Measurements from ENCODE around the gene ZNF562.
A peak's percentile ranks its signal among the peaks of the same experiment; 100 is the strongest.

The ZNF562 gene

GRCh38 chr19:9674663-9675357 lies at the start of gene ZNF562:
Gene ZNF562 (minus strand): TSS chr19:9675100. CDS start chr19:9660744, 14,356 bp downstream.
- DNase-seq (ENCODE audit: low read depth), result peak; percentile 91
- TF ChIP-seq CTCF (IDR thresholded peaks at IDR 0.05; ENCODE audit: low read length, missing control alignments), result no peak
- H3K4me3 ChIP-seq (replicated peaks; ENCODE audit: low read depth, low read length), result peak within 1 kb of the TSS; percentile 89

GRCh38 chr19:9724157-9724556 lies 49.3 kb upstream of the ZNF562 start:
- DNase-seq (ENCODE audit: low read depth), result no peak
- H3K4me3 ChIP-seq (replicated peaks; ENCODE audit: low read depth, low read length), result no peak overlapping the region
- no peak for TF ChIP-seq CTCF (IDR thresholded peaks at IDR 0.05; ENCODE audit: low read length, missing control alignments)

GRCh38 chr19:9721861-9722260 lies 47.0 kb upstream of the ZNF562 start:
- no peak for TF ChIP-seq CTCF (IDR thresholded peaks at IDR 0.05; ENCODE audit: low read length, missing control alignments)
- H3K4me3 ChIP-seq (replicated peaks; ENCODE audit: low read depth, low read length), result no peak overlapping the region
- DNase-seq (ENCODE audit: low read depth), result no peak

GRCh38 chr19:9720541-9720940 lies 45.6 kb upstream of the ZNF562 start:
- no peak for TF ChIP-seq CTCF (IDR thresholded peaks at IDR 0.05; ENCODE audit: low read length, missing control alignments)
- no peak overlapping the region for H3K4me3 ChIP-seq (replicated peaks; ENCODE audit: low read depth, low read length)
- no peak for DNase-seq (ENCODE audit: low read depth)

GRCh38 chr19:9711815-9712214 lies 36.9 kb upstream of the ZNF562 start:
- H3K4me3 ChIP-seq (replicated peaks; ENCODE audit: low read depth, low read length), result no peak overlapping the region
- no peak for DNase-seq (ENCODE audit: low read depth)
- TF ChIP-seq CTCF (IDR thresholded peaks at IDR 0.05; ENCODE audit: low read length, missing control alignments), result no peak

GRCh38 chr19:9709305-9709704 lies 34.4 kb upstream of the ZNF562 start:
- DNase-seq (ENCODE audit: low read depth), result no peak
- no peak for TF ChIP-seq CTCF (IDR thresholded peaks at IDR 0.05; ENCODE audit: low read length, missing control alignments)
- H3K4me3 ChIP-seq (replicated peaks; ENCODE audit: low read depth, low read length), result no peak overlapping the region

- H3K4me3 ChIP-seq (replicated peaks; ENCODE audit: low read depth, low read length), result no peak overlapping the region
- TF ChIP-seq CTCF (IDR thresholded peaks at IDR 0.05; ENCODE audit: low read length, missing control alignments), result no peak
- DNase-seq (ENCODE audit: low read depth), result no peak
Observed at GRCh38 chr19:9705836-9706235, 30.9 kb upstream of the ZNF562 start.
